Effector memory CD8-positive, alpha-beta T cell (primary cell): Measurements from ENCODE around the gene SFMBT2.
A peak's percentile ranks its signal among the peaks of the same experiment; 100 is the strongest.
"Not testable (repeated sequence)": the region's sequence is repeated elsewhere in the genome, so short reads cannot be mapped to it uniquely, and the experiment has no call there.

Experiments
- ATAC-seq: fragments of 150-1000 bp; cut with Tn5 transposase; replicated peaks from 2 replicates; pipeline ENCODE4 v1.10.0; 2021; ENCODE audit warnings: mild to moderate bottlenecking, moderate library complexity
- DNase-seq, 3 experiments: peaks; one replicate each; pipeline ENCODE4 v3.0.0; 2021
- H3K27ac Mint-ChIP-seq, 2 donors: one replicate each; pipeline ENCODE4 v1.8.0; 2022; ENCODE audit warnings: mild to moderate bottlenecking in 2 of 2, mixed read lengths in 2 of 2, moderate library complexity in 2 of 2
- H3K27me3 Mint-ChIP-seq, 2 donors: one replicate each; pipeline ENCODE4 v1.8.0; 2022; ENCODE audit warnings: mixed read lengths in 2 of 2
- H3K36me3 Mint-ChIP-seq: one replicate; pipeline ENCODE4 v1.8.0; 2022; ENCODE audit warnings: mild to moderate bottlenecking, moderate library complexity, mixed read lengths; ENCODE audit not compliant: insufficient read depth
- H3K4me1 Mint-ChIP-seq, 2 donors: one replicate each; pipeline ENCODE4 v1.8.0; 2022; ENCODE audit warnings: low read depth in 2 of 2, mixed read lengths in 2 of 2
- H3K4me3 Mint-ChIP-seq, 2 donors: one replicate each; pipeline ENCODE4 v1.8.0; 2022; ENCODE audit warnings: mild to moderate bottlenecking in 2 of 2, mixed read lengths in 2 of 2, moderate library complexity in 2 of 2
- H3K9me3 Mint-ChIP-seq, 2 donors: one replicate each; pipeline ENCODE4 v1.8.0; 2022; ENCODE audit warnings: mixed read lengths in 2 of 2

SFMBT2 gene

DNA sequence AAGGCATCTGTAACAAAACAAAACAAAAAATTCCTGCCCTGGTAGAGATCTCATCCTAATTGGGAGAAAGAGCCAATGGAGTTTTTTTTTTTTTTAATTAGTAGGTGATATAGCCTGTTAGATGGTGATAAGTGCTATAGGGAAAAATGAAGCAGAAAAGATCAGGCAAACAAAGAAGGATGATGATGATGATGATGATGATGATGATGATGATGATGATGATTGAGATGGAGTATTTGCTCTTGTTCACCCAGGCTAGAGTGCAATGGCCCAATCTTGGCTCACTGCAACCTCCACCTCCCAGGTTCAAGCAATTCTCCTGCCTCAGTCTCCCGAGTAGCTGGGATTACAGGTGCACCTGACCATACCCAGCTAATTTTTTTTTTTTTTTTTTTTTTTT lies 22.7 kb downstream of the SFMBT2 start:
- not testable (repeated sequence) for H3K36me3 Mint-ChIP-seq, ATAC-seq, H3K9me3 Mint-ChIP-seq, DNase-seq, H3K27me3 Mint-ChIP-seq
- peak overlapping the region in 1 of 2 donors; percentile 58 for H3K4me3 Mint-ChIP-seq
- H3K4me1 Mint-ChIP-seq = peaks cover 41 to 49% of the 10 kb centered on the region in 2 donors
- peak overlapping the region; percentile 84 to 86 for H3K27ac Mint-ChIP-seq

DNA sequence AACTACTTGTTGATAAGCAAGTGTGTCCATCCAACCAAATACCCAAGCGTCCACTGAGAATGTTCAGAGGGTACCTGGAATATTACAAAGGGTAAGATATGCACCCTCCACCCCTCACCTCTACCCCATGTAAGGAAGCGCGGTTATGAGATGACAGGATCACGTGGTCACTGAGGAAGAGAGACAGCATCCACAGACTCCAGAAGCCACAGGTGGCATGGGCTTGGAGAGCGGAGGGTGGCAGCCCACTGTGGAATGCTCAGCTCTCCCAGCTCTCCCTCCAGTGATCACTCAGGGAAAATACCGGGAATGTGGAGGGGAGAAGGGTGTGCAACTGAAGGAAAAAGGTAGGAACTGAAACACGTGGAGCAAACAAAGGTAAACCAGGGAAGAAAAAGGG lies 25.7 kb downstream of the SFMBT2 start:
- Mint-ChIP-seq H3K27ac (peak overlapping the region in 1 of 2 donors; percentile 17), H3K4me3 (no peak overlapping the region), H3K4me1 (peaks cover 42 to 46% of the 10 kb centered on the region in 2 donors)

DNA sequence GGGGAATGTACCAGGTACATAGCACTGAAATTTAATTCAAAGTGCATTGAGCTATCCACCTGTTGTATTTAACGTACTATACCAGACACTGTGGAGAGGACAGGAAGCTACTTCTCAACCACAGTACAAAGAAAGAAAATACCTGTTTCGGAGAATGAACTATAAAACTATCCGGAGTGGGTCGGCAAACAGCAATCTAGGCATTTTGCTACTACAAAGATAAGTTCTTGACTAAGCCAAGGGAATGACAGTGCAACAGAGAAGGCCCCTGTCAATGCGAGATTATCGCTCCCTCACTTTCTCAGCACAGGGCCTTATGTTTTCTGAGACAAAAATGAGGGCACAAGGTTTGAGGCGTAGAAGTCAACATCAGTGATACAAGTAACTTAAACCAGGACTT lies 27.4 kb downstream of the SFMBT2 start:
- peaks cover 16% of the 10 kb centered on the region for H3K36me3 Mint-ChIP-seq
- DNase-seq (no peak), ATAC-seq (peak; percentile 55)
- peak overlapping the region in 1 of 2 donors; percentile 28 for H3K4me3 Mint-ChIP-seq
- H3K27me3 Mint-ChIP-seq = no peaks in the 10 kb centered on the region
- peak overlapping the region; percentile 12 to 77 for H3K27ac Mint-ChIP-seq
- peaks cover 38 to 43% of the 10 kb centered on the region in 2 donors for H3K4me1 Mint-ChIP-seq
- no peaks in the 10 kb centered on the region for H3K9me3 Mint-ChIP-seq

More for the DNA sequence above, 25.7 kb downstream of the SFMBT2 start:
- no peak for DNase-seq
- peaks cover 8% of the 10 kb centered on the region for H3K36me3 Mint-ChIP-seq
- no peak for ATAC-seq
- H3K27me3 Mint-ChIP-seq = no peaks in the 10 kb centered on the region
- no peaks in the 10 kb centered on the region for H3K9me3 Mint-ChIP-seq

DNA sequence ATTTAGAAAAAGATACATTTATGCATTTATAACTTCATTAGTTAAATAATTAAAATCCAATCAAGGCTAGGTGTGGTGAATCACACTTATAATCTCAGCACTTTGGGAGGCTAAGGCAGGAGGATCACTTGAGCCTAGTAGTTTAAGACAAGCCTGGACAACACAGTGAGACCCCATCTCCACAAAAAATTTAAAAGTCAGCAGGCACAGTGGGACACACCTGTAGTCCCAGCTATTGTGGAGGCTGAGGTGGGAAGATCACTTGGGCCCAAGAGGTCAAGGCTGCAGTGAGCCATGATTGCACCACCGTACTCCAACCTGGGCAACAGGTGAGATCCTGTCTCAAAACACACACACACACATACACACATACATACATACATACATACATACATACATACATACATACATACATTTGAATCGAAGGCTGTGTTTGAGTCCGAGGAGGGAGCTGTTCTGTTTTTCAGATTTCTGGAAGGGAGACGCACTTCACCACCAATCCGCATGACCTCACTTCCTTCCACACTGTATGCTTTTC lies 30.1 kb downstream of the SFMBT2 start:
- DNase-seq (no peak), ATAC-seq (no peak)
- Mint-ChIP-seq H3K9me3 (no peaks in the 10 kb centered on the region), H3K27me3 (no peaks in the 10 kb centered on the region), H3K36me3 (peaks cover 31% of the 10 kb centered on the region), H3K27ac (peak overlapping the region; percentile 62 to 77), H3K4me3 (no peak overlapping the region), H3K4me1 (peaks cover 37 to 41% of the 10 kb centered on the region in 2 donors)

DNA sequence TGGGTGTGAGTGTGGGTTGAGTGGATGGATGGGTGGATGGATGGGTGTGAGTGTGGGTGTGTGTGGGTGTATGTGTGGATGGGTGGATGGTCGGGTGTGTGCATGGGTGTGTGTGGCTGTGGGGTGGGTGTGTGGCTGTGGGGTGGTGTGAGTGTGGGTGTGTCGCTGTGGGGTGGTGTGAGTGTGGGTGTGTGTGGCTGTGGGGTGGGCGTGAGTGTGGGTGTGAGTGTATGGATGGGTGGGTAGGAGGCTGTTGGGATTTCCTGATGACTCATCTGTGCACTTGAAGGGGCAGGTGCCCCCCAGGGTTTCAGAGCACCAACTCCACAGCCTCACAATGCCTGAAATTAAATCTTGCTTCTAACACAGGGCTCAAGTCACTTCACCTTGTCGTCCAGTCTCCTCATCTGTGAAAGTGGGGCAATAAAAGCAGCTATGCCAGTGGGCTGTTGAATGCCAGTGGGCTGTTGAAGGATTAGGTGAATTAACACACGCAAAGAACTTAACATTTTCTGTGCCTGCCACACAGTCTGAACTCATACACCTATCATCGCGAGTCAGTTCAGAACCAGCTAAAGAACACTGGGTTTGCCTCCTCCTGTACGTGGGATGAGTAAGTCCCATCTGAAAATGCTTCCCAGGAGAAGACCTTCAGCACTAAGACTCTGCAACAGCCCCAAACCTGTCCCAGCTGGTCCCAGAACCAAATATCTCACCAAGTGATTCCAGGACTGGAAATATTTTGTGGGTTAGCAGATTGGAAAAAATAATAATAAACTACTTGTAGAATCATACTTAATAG lies 32.0 kb downstream of the SFMBT2 start:
- no peaks in the 10 kb centered on the region for H3K27me3 Mint-ChIP-seq
- H3K9me3 Mint-ChIP-seq = no peaks in the 10 kb centered on the region
- peaks cover 31% of the 10 kb centered on the region for H3K36me3 Mint-ChIP-seq
- no peak for DNase-seq
- peak; percentile 61 for ATAC-seq
- peak overlapping the region; percentile 87 for H3K27ac Mint-ChIP-seq
- no peak overlapping the region for H3K4me3 Mint-ChIP-seq
- peaks cover 27 to 30% of the 10 kb centered on the region in 2 donors for H3K4me1 Mint-ChIP-seq

DNA sequence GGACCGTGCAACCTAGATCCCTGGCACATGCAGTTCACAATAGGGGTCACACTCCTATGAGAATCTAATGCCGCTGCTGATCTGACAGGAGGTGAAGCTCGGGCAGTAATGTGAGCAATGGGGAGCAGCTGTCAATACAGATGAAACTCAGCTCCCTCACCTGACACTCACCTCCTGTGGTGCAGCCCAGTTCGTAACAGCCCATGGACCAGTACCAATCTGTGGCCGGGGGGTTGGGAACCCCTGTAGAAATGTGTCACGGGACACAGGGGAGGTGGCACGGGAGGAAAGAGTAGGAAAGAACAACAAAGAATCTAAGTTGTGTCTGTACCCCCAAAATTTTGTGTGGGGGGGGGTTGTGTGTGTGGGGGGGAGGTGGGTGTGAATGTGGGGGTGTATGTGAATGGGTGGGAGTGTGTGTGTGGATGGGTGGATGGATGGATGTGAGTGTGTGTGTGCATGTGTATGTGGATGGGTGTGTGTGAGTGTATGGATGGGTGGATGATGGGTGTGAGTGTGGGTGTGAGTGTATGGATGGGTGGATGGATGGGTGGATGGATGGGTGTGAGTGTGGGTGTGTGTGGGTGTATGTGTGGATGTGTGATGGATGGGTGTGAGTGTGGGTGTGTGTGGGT lies 33.1 kb downstream of the SFMBT2 start:
- no peak for ATAC-seq
- H3K9me3 Mint-ChIP-seq = no peaks in the 10 kb centered on the region
- H3K4me3 Mint-ChIP-seq = peak overlapping the region in 1 of 2 donors; percentile 36
- no peak for DNase-seq
- peak overlapping the region in 1 of 2 donors; percentile 87 for H3K27ac Mint-ChIP-seq
- no peaks in the 10 kb centered on the region for H3K27me3 Mint-ChIP-seq
- H3K4me1 Mint-ChIP-seq = peaks cover 27 to 32% of the 10 kb centered on the region in 2 donors
- peaks cover 34% of the 10 kb centered on the region for H3K36me3 Mint-ChIP-seq

DNA sequence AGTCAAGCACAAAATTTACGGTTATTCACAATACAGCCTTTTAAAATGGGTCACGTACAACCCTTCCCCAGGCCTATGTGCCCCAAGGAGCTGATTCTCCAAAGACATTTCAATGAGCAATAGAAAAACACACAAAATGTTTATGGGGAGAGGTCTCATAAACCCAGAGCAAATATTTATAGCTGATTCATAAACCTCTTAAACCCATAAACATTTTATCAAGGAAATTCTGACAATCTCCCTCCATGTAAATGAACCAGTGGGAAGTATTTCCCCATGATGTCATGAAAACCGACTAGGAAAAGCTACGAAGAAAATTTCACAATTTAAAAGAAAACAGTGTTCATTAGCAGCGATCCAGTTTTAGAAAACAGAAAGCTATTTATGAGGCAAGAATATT lies 36.0 kb downstream of the SFMBT2 start:
- Mint-ChIP-seq H3K9me3 (no peaks in the 10 kb centered on the region), H3K27me3 (no peaks in the 10 kb centered on the region), H3K4me1 (peaks cover 24 to 29% of the 10 kb centered on the region in 2 donors), H3K27ac (peak overlapping the region in 1 of 2 donors; percentile 78), H3K36me3 (peaks cover 39% of the 10 kb centered on the region), H3K4me3 (no peak overlapping the region)
- DNase-seq (no peak), ATAC-seq (no peak)

DNA sequence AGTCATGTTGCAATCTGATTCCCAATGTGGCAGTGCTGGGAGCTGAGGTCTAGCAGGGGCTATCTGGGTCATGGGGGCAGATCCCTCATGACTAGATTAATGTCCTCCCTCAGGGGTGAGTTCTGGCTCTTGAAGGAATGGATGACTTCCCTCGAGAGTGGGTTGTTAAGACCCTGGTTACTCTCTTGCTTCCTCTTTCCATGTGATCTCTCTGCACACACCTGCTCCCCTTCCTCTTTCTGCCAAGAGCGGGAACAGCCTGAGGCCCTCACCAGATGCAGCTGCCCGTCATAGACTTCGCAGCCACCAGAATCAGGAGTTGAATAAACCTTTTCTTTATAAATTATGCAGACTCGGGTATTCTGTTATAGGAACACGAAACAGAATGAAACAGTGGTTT lies 37.8 kb downstream of the SFMBT2 start:
- no peak for ATAC-seq
- Mint-ChIP-seq H3K9me3 (no peaks in the 10 kb centered on the region), H3K4me3 (no peak overlapping the region), H3K27me3 (no peaks in the 10 kb centered on the region), H3K4me1 (peaks cover 16% of the 10 kb centered on the region in 2 donors), H3K36me3 (peaks cover 36% of the 10 kb centered on the region), H3K27ac (peak overlapping the region; percentile 68 to 69)
- DNase-seq = no peak

DNA sequence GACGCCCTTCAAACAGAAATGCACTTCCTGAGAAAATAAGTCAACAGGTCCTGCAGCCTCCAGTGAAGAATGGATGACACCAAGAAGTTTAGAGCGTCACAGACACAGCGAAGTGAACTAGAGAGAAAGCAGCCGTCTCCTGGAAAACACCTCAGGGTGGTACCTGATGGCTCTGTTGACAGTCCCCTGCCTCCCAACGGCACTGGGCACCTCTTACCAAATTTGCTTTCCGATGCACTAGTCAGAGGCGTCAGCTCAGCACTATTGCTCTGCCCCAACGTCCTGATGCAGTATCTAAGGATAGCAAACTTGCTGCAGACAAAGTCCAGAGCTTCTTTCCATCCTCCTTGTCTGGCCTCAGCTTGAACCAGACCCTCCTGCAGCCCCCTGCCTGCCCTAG lies 38.3 kb downstream of the SFMBT2 start:
- DNase-seq = no peak
- H3K4me1 Mint-ChIP-seq = peaks cover 11 to 12% of the 10 kb centered on the region in 2 donors
- peaks cover 39% of the 10 kb centered on the region for H3K36me3 Mint-ChIP-seq

DNA sequence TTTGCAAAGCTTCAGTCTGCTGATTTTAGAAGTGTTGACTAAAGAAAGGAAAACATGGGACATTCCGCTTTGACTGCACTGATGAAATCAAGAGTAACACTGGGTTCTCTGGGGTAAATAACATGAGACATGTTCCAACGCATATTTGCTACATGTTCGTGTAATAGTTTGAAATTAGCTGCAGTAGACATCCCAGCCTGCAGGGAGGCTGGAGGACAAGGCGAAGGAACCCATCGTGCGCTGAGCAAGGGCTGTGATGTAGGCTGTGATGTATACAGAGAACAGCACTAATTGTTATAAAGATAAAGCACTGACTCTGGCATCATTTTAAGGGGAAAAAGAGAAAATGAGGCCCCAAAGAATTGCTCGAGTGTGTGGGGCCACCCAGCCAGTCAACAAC lies 40.3 kb downstream of the SFMBT2 start:
- H3K4me1 Mint-ChIP-seq = peaks cover 13 to 19% of the 10 kb centered on the region in 2 donors
- H3K36me3 Mint-ChIP-seq = peaks cover 44% of the 10 kb centered on the region
- H3K9me3 Mint-ChIP-seq = no peaks in the 10 kb centered on the region
- ATAC-seq (no peak), DNase-seq (no peak)
- no peaks in the 10 kb centered on the region for H3K27me3 Mint-ChIP-seq
- H3K27ac Mint-ChIP-seq = peak overlapping the region; percentile 56 to 83
- no peak overlapping the region for H3K4me3 Mint-ChIP-seq

More for the DNA sequence above, 38.3 kb downstream of the SFMBT2 start:
- Mint-ChIP-seq H3K27ac (peak overlapping the region in 1 of 2 donors; percentile 68), H3K27me3 (no peaks in the 10 kb centered on the region), H3K4me3 (no peak overlapping the region), H3K9me3 (no peaks in the 10 kb centered on the region)
- no peak for ATAC-seq

DNA sequence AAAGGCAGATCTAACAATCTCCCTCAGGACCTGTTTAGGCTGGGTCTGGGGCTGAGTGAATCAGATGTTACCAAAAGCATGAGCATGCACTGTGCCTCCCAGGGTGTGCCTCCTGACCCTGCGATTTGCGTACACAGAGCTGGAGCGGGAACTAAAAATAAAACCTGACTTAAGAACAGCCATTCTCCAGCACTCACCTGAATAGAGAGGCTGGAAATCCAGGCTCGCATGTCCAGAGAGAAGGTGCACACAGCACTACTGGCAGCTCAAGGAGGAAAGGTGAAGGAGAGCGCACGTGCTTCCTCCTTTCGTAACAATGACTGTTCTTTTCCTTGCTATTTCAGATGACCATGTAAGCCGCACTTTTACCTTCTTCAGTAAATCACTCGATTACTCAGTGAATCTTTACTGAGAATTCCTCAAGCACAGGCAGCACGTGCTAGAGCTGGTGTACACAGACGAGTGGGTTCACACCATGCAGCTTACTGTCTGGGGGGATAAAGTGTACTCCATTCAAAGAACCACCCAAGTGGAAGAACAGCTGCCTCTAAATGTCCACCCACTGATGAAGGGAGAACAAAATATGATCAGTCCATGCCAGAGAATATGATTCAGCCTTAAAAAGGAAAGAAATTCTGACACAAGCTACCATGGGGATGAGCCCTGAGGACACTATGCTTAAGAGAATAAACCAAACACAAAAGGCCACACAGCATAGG lies 45.6 kb downstream of the SFMBT2 start:
- Mint-ChIP-seq H3K27ac (peak overlapping the region; percentile 62 to 74), H3K4me3 (no peak overlapping the region), H3K4me1 (peaks cover 13 to 23% of the 10 kb centered on the region in 2 donors), H3K9me3 (no peaks in the 10 kb centered on the region), H3K27me3 (no peaks in the 10 kb centered on the region), H3K36me3 (peaks cover 64% of the 10 kb centered on the region)
- no peak for DNase-seq
- ATAC-seq = no peak

DNA sequence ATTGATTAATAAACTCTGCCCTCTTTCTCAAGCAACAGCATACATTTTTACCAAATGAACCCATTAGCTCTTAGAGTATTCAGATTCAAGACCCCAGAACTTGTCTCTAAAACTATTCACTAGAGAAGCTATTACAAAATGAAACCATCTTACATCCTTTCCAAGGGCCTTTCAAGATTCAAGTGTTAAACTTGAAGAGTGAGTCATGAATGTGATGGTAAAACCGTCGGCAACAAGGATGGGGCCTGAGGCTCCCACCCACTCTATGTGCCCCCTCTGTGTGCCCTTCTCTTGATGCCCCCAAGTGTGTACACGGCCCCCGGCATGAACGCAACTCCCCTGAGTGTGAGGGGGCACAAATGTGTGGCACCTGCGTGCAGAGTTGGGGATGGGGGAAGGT lies 46.4 kb downstream of the SFMBT2 start:
- DNase-seq (no peak), ATAC-seq (no peak)
- Mint-ChIP-seq H3K4me1 (peaks cover 17 to 25% of the 10 kb centered on the region in 2 donors), H3K9me3 (no peaks in the 10 kb centered on the region), H3K36me3 (peaks cover 69% of the 10 kb centered on the region), H3K27me3 (no peaks in the 10 kb centered on the region), H3K4me3 (no peak overlapping the region), H3K27ac (peak overlapping the region; percentile 62 to 74)

DNA sequence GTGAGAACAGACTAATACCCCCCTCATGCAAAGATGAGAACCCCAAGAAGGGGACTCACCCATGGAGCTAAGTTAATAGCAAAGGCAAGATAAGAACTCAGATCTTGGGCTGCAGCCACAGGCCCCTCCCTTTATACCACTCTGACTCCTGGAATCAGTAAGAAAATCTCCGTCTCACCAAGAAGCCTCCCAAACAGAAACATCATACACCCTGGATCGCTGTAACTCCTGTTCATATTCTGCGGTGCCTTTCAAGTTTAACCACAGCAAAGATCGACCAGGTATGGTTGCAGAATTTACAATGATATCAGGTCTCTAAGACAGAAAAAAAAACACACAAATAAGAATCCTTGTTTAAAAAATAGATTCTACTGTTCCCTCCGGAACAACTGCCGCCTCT lies 47.1 kb downstream of the SFMBT2 start:
- Mint-ChIP-seq H3K36me3 (peaks cover 66% of the 10 kb centered on the region), H3K4me1 (peaks cover 21 to 29% of the 10 kb centered on the region in 2 donors), H3K9me3 (peaks cover 2 to 3% of the 10 kb centered on the region in 2 donors), H3K4me3 (no peak overlapping the region), H3K27me3 (no peaks in the 10 kb centered on the region), H3K27ac (peak overlapping the region in 1 of 2 donors; percentile 74)
- ATAC-seq (no peak), DNase-seq (no peak)
